K562 (cell line): ENCODE measurements around the gene CASP2. TPM values are rescaled to one million over a fixed set of nuclear protein-coding genes. Genes with fewer than 3 reads are reported as not detected.
A peak's percentile ranks its signal among the peaks of the same experiment; 100 is the strongest.

ENCODE experiments used
- BRCA1 ChIP-seq, 2 experiments: fragments of 450-650 bp in 1 of 2; sonication (generic) in 1 of 2; formaldehyde crosslinking in 1 of 2; IDR thresholded peaks; 2 replicates each; pipeline versions ENCODE4 v1.5.0 to v1.6.1; 2017 to 2020; ENCODE audit warnings: mild to moderate bottlenecking in 1 of 2, missing genetic modification reagents in 1 of 2
- CHD1 ChIP-seq: fragments of 200-600 bp; sonication (generic); IDR thresholded peaks from one replicate; pipeline ENCODE4 v1.6.1; 2012; ENCODE audit warnings: mild to moderate bottlenecking, moderate library complexity, low read length, inconsistent platforms
- E2F1 ChIP-seq: sonication (generic); formaldehyde crosslinking; IDR thresholded peaks from 2 replicates; pipeline ENCODE4 v1.8.1; 2023; ENCODE audit warnings: mild to moderate bottlenecking, missing genetic modification reagents, moderate library complexity
- ETV1 ChIP-seq: fragments of 450-650 bp; conservative IDR thresholded peaks from 2 replicates; pipeline ENCODE4 v1.6.1; 2016; ENCODE audit warnings: missing genetic modification characterization, control low read depth, low read depth, missing compliant biosample characterization
- ETV5 ChIP-seq: sonication (generic); formaldehyde crosslinking; IDR thresholded peaks from 2 replicates; pipeline ENCODE4 v1.4.0; 2020; ENCODE audit warnings: low read depth, mild to moderate bottlenecking, missing genetic modification reagents
- FOXM1 ChIP-seq, 2 experiments: fragments of 450-650 bp in 1 of 2; sonication (generic) in 1 of 2; formaldehyde crosslinking in 1 of 2; IDR thresholded peaks; 2 replicates each; pipeline versions ENCODE4 v1.6.1 to v1.9.0; 2017 to 2022; ENCODE audit warnings: low read depth in 2 of 2, mild to moderate bottlenecking in 2 of 2, missing genetic modification reagents in 1 of 2, moderate library complexity in 1 of 2
- GATA2 ChIP-seq: sonication (generic); formaldehyde crosslinking; IDR thresholded peaks from 2 replicates; pipeline ENCODE4 v1.4.0; 2020; ENCODE audit warnings: mild to moderate bottlenecking, missing genetic modification reagents
- MXD1 ChIP-seq: fragments of 250-450 bp; sonication (Bioruptor Pico); IDR thresholded peaks from 2 replicates; pipeline ENCODE4 v1.8.0; 2021; ENCODE audit warnings: borderline replicate concordance, mild to moderate bottlenecking, moderate library complexity; ENCODE audit not compliant: poor library complexity, severe bottlenecking
- MXI1 ChIP-seq: IDR thresholded peaks from 2 replicates; pipeline ENCODE4 v1.6.1; 2011; ENCODE audit warnings: low read depth, mild to moderate bottlenecking, improper control_type of control experiment, low read length
- NFE2 ChIP-seq: IDR thresholded peaks from 2 replicates; pipeline ENCODE4 v1.6.1; 2014; ENCODE audit warnings: antibody characterized with exemption, low read depth
- PHF21A ChIP-seq: fragments of 450-650 bp; IDR thresholded peaks from 2 replicates; pipeline ENCODE4 v1.6.1; 2017; ENCODE audit warnings: low read depth, borderline replicate concordance
- PURB ChIP-seq: sonication (generic); formaldehyde crosslinking; IDR thresholded peaks from 2 replicates; pipeline ENCODE4 v1.9.0; 2021; ENCODE audit warnings: low read depth, mild to moderate bottlenecking, missing genetic modification reagents
- SAP30 ChIP-seq: fragments of 200-600 bp; sonication (generic); IDR thresholded peaks from 2 replicates; pipeline ENCODE4 v1.6.1; 2012; ENCODE audit warnings: borderline replicate concordance, low read depth, mild to moderate bottlenecking, moderate library complexity, low read length, control low read depth, inconsistent platforms; ENCODE audit not compliant: insufficient read depth, poor library complexity, severe bottlenecking
- SNAPC5 ChIP-seq: fragments of 250-450 bp; sonication (Bioruptor Pico); IDR thresholded peaks from 2 replicates; pipeline ENCODE4 v1.8.0; 2021; ENCODE audit warnings: moderate library complexity, mild to moderate bottlenecking, inconsistent platforms
- TFAP4 ChIP-seq: sonication (generic); formaldehyde crosslinking; IDR thresholded peaks from 2 replicates; pipeline ENCODE4 v1.8.0; 2022; ENCODE audit warnings: missing genetic modification reagents, mild to moderate bottlenecking, moderate library complexity, borderline replicate concordance
- ZKSCAN8 ChIP-seq: fragments of 200-800 bp; sonication (Bioruptor generic); IDR thresholded peaks from 2 replicates; pipeline ENCODE4 v1.6.1; 2016; ENCODE audit warnings: missing genetic modification characterization, missing compliant biosample characterization
- ZNF174 ChIP-seq: fragments of 250-450 bp; sonication (Bioruptor Pico); IDR thresholded peaks from 2 replicates; pipeline ENCODE4 v1.4.0; 2020; ENCODE audit warnings: mild to moderate bottlenecking
- polyA plus RNA-seq, 8 experiments: library from polyadenylated mRNA; depleted of rRNA in 4 of 8; stranded (reverse) in 5 of 8; unstranded in 3 of 8; fragments of >200 nt; fragmentation: Nextera tagmentation in 2 of 8; fragmentation: Illumina TruSeq in 1 of 8; extraction: Ambion mirVana in 2 of 8; extraction: Trizol in 1 of 8; gene quantifications; 2 replicates each; pipeline versions ENCODE4 v1.2.1 to v1.2.3, GENCODE V29; 2011 to 2014; ENCODE audit warnings: inconsistent platforms in 1 of 8, missing spikeins in 1 of 8
- total RNA-seq, 7 experiments: library from RNA; depleted of rRNA in 6 of 7; stranded (reverse); fragments of >200 nt in 6 of 7; fragmentation: Illumina TruSeq in 2 of 7; extraction: Trizol in 2 of 7; gene quantifications; 2 replicates each; pipeline versions ENCODE4 v1.2.1 to v1.2.3, GENCODE V29; 2011 to 2021; ENCODE audit warnings: low replicate concordance in 1 of 7

Gene CASP2
- total and polyA plus RNA-seq, 9 of the 15 experiments (the other 6 are each of a cell fraction or from before 2014, with no cell fraction given), result 18.8 to 64.9 (median 24.1) TPM

- TF ChIP-seq SNAPC5 (CRISPR knock-in tag) (no peak), CHD1 (peak; percentile 90), PHF21A (no peak), PURB (no peak), E2F1 (no peak; the same call in 1 of the 2 replicates), GATA2 (CRISPR knock-in tag) (no peak), TFAP4 (CRISPR knock-in tag) (peak; percentile 85), ZKSCAN8 (CRISPR knock-in tag) (no peak), MXI1 (peak; percentile 40; the same call in 1 of the 2 replicates), ETV5 (peak; percentile 84), MXD1 (CRISPR knock-in tag) (peak; percentile 18), BRCA1 (IDR thresholded peaks at IDR 0.05) (no peak), BRCA1 (CRISPR knock-in tag; IDR thresholded peaks at IDR 0.05) (no peak), NFE2 (no peak), SAP30 (peak; percentile 87), ETV1 (peak; percentile 89), ZNF174 (CRISPR knock-in tag) (no peak), FOXM1 (IDR thresholded peaks at IDR 0.05; ENCODE audit: low read depth) (no peak), FOXM1 (CRISPR knock-in tag; IDR thresholded peaks at IDR 0.05; ENCODE audit: low read depth) (0 out of 2 replicates have a peak, but pooled peaks have one; percentile 64)
Observed at GRCh38 chr7:143263266-143264195, 24.6 kb upstream of the CASP2 start, which contains the start of gene GSTK1 (continued).
